Right atrium auricular region (tissue), 2 donors: ENCODE results near the gene ZBTB14. TPM values are rescaled to one million over a fixed set of nuclear protein-coding genes. Genes with fewer than 3 reads are reported as not detected.

Experiments
- DNase-seq: peaks from one replicate; pipeline ENCODE4 v3.0.0-alpha.2; 2019; ENCODE audit warnings: low spot score
- H3K27ac ChIP-seq, 2 donors: fragments of 200-600 bp; sonication (generic); 1 replicate in 1 of 2; 2 replicates in 1 of 2; pipeline ENCODE4 v1.5.1; 2016 to 2019
- H3K27me3 ChIP-seq, 2 donors: fragments of 200-600 bp; sonication (generic); one replicate each; pipeline versions ENCODE4 v1.5.1 to v1.6.0; 2017 to 2019
- H3K36me3 ChIP-seq: fragments of 200-600 bp; sonication (generic); one replicate; pipeline ENCODE4 v1.5.1; 2016
- H3K4me1 ChIP-seq, 2 donors: fragments of 200-600 bp; sonication (generic); one replicate each; pipeline versions ENCODE4 v1.5.1 to v1.6.0; 2017 to 2019
- H3K4me3 ChIP-seq, 2 donors: fragments of 200-600 bp; sonication (generic); 1 replicate in 1 of 2; 2 replicates in 1 of 2; pipeline ENCODE4 v1.5.1; 2017 to 2019; ENCODE audit warnings: mild to moderate bottlenecking in 1 of 2, moderate library complexity in 1 of 2
- H3K9me3 ChIP-seq, 2 donors: fragments of 200-600 bp; sonication (generic); one replicate each; pipeline ENCODE4 v1.5.1; 2019
- total RNA-seq, 2 donors: library from RNA; depleted of rRNA; stranded (reverse); fragments of >200 nt; gene quantifications; one replicate each; pipeline ENCODE4 v1.1.0, GENCODE V29; 2016
- TF ChIP-seq, protein P1 (sequence below), 2 donors: fragments of 200-600 bp; sonication (generic); IDR thresholded peaks; one replicate each; pipeline ENCODE4 v1.5.1; 2019; ENCODE audit warnings: antibody characterized with exemption in 2 of 2

ZBTB14 gene, protein sequence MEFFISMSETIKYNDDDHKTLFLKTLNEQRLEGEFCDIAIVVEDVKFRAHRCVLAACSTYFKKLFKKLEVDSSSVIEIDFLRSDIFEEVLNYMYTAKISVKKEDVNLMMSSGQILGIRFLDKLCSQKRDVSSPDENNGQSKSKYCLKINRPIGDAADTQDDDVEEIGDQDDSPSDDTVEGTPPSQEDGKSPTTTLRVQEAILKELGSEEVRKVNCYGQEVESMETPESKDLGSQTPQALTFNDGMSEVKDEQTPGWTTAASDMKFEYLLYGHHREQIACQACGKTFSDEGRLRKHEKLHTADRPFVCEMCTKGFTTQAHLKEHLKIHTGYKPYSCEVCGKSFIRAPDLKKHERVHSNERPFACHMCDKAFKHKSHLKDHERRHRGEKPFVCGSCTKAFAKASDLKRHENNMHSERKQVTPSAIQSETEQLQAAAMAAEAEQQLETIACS
- total RNA-seq = 1 to 10 TPM; 5.1 to 7.3 TPM

DNA sequence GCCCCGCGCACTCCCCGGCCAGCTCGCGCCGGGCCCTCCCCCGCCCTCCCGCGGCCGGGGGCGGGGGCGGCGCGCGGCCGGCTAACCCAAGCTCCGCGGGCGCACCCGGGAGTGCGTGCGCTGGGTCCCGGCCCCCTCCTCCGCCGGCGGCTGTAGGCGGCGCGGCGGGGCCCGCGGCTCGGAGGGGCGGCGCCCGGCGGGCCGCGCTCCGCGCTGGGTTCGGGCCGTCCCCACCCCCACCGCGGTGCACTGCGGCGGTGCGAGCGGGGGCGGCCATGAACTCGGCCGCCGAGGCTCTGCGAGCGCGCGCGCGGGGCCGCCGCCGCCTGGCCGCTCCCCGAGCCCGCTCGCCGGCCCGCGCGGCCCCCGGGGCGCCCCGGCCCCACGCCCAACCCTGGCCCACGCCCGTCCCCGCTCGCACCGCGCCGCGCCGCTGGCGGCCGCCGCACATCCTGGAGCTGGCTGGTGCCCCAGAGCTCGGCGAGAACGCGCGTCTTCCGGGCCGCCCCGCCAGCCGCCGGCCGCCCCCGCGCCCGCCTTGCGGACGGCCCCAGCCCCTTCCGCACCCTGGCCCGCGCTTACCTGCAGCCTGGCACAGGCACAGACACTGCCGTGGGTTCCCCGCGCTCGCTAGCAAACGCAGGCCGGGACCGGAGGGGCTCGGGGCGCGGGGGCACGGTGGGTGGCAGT is at the start of gene ZBTB14:
ZBTB14 (minus strand) TSS at position 496 of the 690 bp plus-strand sequence. CDS start 2,480 bp downstream, outside the sequence.
- TF ChIP-seq, protein P1, sequence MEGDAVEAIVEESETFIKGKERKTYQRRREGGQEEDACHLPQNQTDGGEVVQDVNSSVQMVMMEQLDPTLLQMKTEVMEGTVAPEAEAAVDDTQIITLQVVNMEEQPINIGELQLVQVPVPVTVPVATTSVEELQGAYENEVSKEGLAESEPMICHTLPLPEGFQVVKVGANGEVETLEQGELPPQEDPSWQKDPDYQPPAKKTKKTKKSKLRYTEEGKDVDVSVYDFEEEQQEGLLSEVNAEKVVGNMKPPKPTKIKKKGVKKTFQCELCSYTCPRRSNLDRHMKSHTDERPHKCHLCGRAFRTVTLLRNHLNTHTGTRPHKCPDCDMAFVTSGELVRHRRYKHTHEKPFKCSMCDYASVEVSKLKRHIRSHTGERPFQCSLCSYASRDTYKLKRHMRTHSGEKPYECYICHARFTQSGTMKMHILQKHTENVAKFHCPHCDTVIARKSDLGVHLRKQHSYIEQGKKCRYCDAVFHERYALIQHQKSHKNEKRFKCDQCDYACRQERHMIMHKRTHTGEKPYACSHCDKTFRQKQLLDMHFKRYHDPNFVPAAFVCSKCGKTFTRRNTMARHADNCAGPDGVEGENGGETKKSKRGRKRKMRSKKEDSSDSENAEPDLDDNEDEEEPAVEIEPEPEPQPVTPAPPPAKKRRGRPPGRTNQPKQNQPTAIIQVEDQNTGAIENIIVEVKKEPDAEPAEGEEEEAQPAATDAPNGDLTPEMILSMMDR (IDR thresholded peaks at IDR 0.05) = no peak
- DNase-seq = no peak

DNA sequence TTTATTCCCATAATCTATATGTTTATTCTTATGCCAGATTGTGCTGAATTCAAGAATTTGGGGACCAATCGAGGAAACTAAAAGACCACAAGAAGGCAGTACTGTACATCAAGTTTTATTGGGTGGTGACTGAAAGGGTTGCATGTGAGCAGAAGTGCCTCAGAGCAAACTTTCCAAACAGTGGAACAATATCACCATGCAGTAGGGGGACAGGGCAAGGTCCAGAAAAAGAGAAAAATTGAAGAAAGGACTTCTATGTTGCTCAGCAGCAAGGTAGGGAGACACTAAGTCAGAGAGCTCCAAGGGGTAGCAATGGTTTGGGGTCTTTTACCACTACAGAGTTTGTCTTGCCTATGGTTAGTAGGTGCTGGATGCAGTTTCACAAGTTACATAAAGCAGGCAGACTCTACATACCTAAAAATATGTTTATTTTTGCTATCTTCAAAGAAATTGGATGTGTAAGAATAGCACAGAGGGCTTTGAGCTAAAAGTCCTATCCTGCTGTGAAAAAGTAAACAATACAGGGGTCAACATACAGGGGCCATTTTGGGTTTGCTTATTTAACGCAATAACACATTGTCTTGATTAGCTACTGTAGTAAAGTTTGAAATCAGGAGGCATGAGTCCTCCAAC is 43.8 kb upstream of the ZBTB14 start:
- no peaks in the 10 kb centered on the region for H3K27me3 ChIP-seq

More for the DNA sequence above, at the start of gene ZBTB14:
- H3K27ac ChIP-seq = peak within 1 kb of the TSS; percentile 92 to 100
- peaks cover 0 to 13% of the 10 kb centered on the region in 2 donors for H3K4me1 ChIP-seq
- peak within 1 kb of the TSS; percentile 84 to 97 for H3K4me3 ChIP-seq
- H3K36me3 ChIP-seq = peaks cover 16% of the 10 kb centered on the region
- no peaks in the 10 kb centered on the region for H3K27me3 ChIP-seq
- no peaks in the 10 kb centered on the region for H3K9me3 ChIP-seq

DNA sequence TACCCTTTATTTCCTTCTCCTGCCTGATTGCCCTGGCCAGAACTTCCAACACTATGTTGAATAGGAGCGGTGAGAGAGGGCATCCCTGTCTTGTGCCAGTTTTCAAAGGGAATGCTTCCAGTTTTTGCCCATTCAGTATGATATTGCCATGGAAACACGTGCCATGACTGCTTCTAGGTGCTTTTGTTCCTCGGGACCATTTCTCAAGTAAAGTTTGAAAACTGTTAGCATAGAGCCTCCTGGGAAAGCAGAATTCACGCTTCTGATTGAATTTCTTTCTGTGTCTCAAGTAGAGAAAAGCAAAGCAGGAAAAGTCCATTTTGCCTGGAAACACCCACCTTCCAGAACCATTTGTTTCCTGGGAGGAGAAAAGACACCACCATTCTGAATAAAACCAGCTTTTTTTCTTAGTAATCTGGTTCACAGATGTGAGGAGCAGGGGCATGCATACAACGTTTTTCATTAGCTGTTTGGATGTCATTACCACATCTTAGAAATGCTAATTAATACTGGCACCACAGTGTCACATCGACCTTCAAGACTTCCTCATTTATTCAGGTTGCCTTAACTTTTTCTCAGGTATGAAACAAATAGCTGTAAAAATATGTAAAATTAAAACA is 39.0 kb upstream of the ZBTB14 start:
- Histone ChIP-seq H3K4me3 (no peak overlapping the region), H3K36me3 (no peaks in the 10 kb centered on the region), H3K9me3 (no peaks in the 10 kb centered on the region), H3K27ac (no peak overlapping the region), H3K27me3 (no peaks in the 10 kb centered on the region), H3K4me1 (no peaks in the 10 kb centered on the region)
- TF ChIP-seq, protein P1 (IDR thresholded peaks at IDR 0.05) = no peak
- no peak for DNase-seq

More for the DNA sequence above, 43.8 kb upstream of the ZBTB14 start:
- Histone ChIP-seq H3K4me3 (no peak overlapping the region), H3K9me3 (no peaks in the 10 kb centered on the region), H3K4me1 (no peaks in the 10 kb centered on the region), H3K36me3 (no peaks in the 10 kb centered on the region), H3K27ac (no peak overlapping the region)
- no peak for DNase-seq
- TF ChIP-seq, protein P1 (IDR thresholded peaks at IDR 0.05) = no peak

DNA sequence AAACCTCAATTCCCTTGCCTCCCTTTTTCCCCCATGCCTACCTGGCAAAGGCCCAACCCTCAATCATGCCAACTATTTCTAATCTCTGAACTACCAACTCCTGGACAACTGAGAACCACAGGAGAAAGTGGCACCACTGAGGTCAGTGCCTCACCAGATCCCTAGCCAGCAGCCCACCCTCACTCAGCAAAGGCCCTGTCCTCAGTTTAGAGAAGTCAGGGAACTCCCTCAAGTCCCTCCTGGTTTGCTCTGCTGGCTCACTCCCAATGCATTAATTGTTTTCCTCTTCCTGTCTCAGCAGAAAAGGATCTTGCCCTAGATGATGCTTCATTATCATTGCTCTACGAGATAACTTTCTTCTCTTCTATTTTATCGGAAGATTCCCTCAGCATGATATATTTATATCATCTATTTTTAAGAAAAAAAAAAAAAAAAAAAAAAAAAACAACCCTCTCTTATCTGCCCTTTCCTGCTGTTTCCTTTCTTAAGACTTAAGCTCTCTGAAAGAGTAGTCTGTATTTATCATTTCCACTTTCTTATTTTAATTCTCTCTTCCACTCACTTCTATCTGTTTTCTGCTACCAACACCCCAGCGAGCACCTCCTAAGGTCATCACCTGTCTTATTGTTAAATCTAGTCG is 22.7 kb upstream of the ZBTB14 start:
- Histone ChIP-seq H3K4me3 (no peak overlapping the region), H3K4me1 (no peaks in the 10 kb centered on the region), H3K27me3 (no peaks in the 10 kb centered on the region), H3K9me3 (no peaks in the 10 kb centered on the region), H3K36me3 (no peaks in the 10 kb centered on the region), H3K27ac (no peak overlapping the region)
- TF ChIP-seq, protein P1 (IDR thresholded peaks at IDR 0.05) = no peak
- DNase-seq = no peak

DNA sequence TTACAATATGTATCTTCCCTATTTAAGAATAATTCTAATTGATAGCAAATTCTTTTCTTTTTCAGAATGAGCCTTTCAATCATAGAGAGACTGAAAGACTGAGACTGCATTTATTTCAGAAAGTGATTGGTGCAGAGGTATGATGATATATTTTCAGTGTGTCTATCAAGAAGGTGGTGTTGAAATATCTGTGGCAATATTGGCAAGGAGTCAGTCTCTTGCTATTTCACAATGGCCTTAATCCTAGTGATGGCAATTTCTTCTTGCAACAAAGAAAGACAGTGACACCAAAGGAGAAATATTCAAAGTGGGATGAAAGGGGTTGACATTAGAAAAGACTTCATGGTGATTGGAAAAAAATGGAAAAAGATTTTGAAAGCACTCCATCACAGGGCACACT is 21.7 kb upstream of the ZBTB14 start:
- TF ChIP-seq, protein P1 (IDR thresholded peaks at IDR 0.05) = no peak
- Histone ChIP-seq H3K27me3 (no peaks in the 10 kb centered on the region), H3K4me1 (no peaks in the 10 kb centered on the region), H3K9me3 (no peaks in the 10 kb centered on the region), H3K4me3 (no peak overlapping the region), H3K27ac (no peak overlapping the region), H3K36me3 (no peaks in the 10 kb centered on the region)
- no peak for DNase-seq
